A549 (cell line): ENCODE measurements around the gene ZNF362.

Source experiments
- BHLHE40 ChIP-seq: IDR thresholded peaks from 2 replicates; pipeline ENCODE4 v1.6.1; 2012; ENCODE audit warnings: low read depth, low read length, inconsistent platforms
- MYC ChIP-seq: IDR thresholded peaks from 2 replicates; pipeline ENCODE4 v1.6.1; 2012; ENCODE audit warnings: mild to moderate bottlenecking, inconsistent platforms, low read length, improper control_type of control experiment, borderline replicate concordance
- POLR2A ChIP-seq: IDR thresholded peaks from 2 replicates; pipeline ENCODE4 v1.6.1; 2012; ENCODE audit warnings: mild to moderate bottlenecking, low read length
- RAD21 ChIP-seq, 2 experiments: fragments of >200 bp in 1 of 2; sonication (Bioruptor Twin) in 1 of 2; formaldehyde crosslinking in 1 of 2; IDR thresholded peaks in 1 of 2; conservative IDR thresholded peaks in 1 of 2; 2 replicates in 1 of 2; 3 replicates in 1 of 2; pipeline ENCODE4 v1.6.1; 2012 to 2018; ENCODE audit warnings: inconsistent platforms in 1 of 2
- TF ChIP-seq, protein P1 (sequence below): fragments of 150-350 bp; IDR thresholded peaks from 2 replicates; pipeline ENCODE4 v1.6.1; 2014; ENCODE audit warnings: low read depth, mild to moderate bottlenecking, low read length
- TF ChIP-seq, protein P2 (sequence below): fragments of 200-600 bp; sonication (generic); IDR thresholded peaks from 2 replicates; pipeline ENCODE4 v1.6.1; 2016; ENCODE audit warnings: antibody characterized with exemption, mild to moderate bottlenecking, moderate library complexity
- TF ChIP-seq, protein P3 (sequence below): IDR thresholded peaks from 2 replicates; pipeline ENCODE4 v1.6.1; 2012
- TF ChIP-seq, protein P4 (sequence below): fragments of 450-650 bp; IDR thresholded peaks from 2 replicates; pipeline ENCODE4 v1.6.1; 2014; ENCODE audit warnings: antibody characterized with exemption
- TF ChIP-seq, protein P5 (sequence below): fragments of >200 bp; sonication (Bioruptor Twin); formaldehyde crosslinking; IDR thresholded peaks from 3 replicates; pipeline ENCODE4 v1.5.1; 2016

DNA sequence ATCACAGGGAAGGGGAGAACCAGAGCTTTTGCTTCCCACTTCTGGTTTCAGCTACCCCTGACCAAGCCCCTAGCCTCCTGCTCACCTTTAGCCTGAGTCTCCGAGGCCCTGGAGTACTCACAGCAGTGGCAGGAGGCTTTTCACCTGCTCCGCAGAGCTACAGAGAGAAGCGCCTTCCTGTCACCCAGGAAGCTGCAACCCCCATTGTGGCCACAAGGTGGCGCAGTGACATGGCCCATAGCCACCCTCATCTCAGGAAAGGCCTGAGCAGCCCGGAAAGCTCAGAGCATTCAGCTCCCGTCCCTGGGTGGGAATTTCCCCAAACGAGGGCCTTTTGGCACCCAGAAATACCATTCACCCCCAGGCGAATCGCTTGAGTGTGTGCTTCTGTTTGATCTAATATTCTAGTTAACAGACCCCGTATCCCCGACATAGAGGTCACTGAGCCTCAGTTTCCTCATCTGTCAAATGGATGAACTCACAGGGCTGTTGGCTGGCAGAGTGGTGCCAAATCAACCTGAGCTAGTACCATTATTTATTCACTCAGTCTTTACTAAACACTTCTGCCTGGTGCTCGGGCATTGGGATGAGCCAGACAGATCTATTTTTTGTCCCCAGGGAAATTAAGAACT, 39.3 kb downstream of the ZNF362 start:
- TF ChIP-seq, protein P1, sequence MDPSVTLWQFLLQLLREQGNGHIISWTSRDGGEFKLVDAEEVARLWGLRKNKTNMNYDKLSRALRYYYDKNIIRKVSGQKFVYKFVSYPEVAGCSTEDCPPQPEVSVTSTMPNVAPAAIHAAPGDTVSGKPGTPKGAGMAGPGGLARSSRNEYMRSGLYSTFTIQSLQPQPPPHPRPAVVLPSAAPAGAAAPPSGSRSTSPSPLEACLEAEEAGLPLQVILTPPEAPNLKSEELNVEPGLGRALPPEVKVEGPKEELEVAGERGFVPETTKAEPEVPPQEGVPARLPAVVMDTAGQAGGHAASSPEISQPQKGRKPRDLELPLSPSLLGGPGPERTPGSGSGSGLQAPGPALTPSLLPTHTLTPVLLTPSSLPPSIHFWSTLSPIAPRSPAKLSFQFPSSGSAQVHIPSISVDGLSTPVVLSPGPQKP = no peak
- TF ChIP-seq, protein P2, sequence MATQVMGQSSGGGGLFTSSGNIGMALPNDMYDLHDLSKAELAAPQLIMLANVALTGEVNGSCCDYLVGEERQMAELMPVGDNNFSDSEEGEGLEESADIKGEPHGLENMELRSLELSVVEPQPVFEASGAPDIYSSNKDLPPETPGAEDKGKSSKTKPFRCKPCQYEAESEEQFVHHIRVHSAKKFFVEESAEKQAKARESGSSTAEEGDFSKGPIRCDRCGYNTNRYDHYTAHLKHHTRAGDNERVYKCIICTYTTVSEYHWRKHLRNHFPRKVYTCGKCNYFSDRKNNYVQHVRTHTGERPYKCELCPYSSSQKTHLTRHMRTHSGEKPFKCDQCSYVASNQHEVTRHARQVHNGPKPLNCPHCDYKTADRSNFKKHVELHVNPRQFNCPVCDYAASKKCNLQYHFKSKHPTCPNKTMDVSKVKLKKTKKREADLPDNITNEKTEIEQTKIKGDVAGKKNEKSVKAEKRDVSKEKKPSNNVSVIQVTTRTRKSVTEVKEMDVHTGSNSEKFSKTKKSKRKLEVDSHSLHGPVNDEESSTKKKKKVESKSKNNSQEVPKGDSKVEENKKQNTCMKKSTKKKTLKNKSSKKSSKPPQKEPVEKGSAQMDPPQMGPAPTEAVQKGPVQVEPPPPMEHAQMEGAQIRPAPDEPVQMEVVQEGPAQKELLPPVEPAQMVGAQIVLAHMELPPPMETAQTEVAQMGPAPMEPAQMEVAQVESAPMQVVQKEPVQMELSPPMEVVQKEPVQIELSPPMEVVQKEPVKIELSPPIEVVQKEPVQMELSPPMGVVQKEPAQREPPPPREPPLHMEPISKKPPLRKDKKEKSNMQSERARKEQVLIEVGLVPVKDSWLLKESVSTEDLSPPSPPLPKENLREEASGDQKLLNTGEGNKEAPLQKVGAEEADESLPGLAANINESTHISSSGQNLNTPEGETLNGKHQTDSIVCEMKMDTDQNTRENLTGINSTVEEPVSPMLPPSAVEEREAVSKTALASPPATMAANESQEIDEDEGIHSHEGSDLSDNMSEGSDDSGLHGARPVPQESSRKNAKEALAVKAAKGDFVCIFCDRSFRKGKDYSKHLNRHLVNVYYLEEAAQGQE = no peak
- TF ChIP-seq, protein P3, sequence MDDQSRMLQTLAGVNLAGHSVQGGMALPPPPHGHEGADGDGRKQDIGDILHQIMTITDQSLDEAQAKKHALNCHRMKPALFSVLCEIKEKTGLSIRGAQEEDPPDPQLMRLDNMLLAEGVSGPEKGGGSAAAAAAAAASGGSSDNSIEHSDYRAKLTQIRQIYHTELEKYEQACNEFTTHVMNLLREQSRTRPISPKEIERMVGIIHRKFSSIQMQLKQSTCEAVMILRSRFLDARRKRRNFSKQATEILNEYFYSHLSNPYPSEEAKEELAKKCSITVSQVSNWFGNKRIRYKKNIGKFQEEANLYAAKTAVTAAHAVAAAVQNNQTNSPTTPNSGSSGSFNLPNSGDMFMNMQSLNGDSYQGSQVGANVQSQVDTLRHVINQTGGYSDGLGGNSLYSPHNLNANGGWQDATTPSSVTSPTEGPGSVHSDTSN = no peak
- TF ChIP-seq POLR2A (no peak), BHLHE40 (no peak), RAD21 (conservative IDR thresholded peaks at IDR 0.05 in 1 of 2, IDR thresholded peaks at IDR 0.05 in 1 of 2) (peak; percentile 75), MYC (no peak)
- TF ChIP-seq, protein P4, sequence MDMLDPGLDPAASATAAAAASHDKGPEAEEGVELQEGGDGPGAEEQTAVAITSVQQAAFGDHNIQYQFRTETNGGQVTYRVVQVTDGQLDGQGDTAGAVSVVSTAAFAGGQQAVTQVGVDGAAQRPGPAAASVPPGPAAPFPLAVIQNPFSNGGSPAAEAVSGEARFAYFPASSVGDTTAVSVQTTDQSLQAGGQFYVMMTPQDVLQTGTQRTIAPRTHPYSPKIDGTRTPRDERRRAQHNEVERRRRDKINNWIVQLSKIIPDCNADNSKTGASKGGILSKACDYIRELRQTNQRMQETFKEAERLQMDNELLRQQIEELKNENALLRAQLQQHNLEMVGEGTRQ = no peak
- TF ChIP-seq, protein P5, sequence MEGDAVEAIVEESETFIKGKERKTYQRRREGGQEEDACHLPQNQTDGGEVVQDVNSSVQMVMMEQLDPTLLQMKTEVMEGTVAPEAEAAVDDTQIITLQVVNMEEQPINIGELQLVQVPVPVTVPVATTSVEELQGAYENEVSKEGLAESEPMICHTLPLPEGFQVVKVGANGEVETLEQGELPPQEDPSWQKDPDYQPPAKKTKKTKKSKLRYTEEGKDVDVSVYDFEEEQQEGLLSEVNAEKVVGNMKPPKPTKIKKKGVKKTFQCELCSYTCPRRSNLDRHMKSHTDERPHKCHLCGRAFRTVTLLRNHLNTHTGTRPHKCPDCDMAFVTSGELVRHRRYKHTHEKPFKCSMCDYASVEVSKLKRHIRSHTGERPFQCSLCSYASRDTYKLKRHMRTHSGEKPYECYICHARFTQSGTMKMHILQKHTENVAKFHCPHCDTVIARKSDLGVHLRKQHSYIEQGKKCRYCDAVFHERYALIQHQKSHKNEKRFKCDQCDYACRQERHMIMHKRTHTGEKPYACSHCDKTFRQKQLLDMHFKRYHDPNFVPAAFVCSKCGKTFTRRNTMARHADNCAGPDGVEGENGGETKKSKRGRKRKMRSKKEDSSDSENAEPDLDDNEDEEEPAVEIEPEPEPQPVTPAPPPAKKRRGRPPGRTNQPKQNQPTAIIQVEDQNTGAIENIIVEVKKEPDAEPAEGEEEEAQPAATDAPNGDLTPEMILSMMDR = peak; percentile 85
